Ectodermal cell (in vitro differentiated cells): ENCODE data around the gene IRX1. TPM values are rescaled to one million over a fixed set of nuclear protein-coding genes. Genes with fewer than 3 reads are reported as not detected.
A peak's percentile ranks its signal among the peaks of the same experiment; 100 is the strongest.

Source experiments
- H3K27ac ChIP-seq: 2 replicates; pipeline ENCODE4 v1.7.0; 2013; ENCODE audit warnings: mild to moderate bottlenecking, low read depth, low read length; ENCODE audit not compliant: insufficient read depth, poor library complexity, severe bottlenecking
- H3K27me3 ChIP-seq: 2 replicates; pipeline ENCODE4 v1.7.0; 2013; ENCODE audit warnings: mild to moderate bottlenecking, low read length; ENCODE audit not compliant: insufficient read depth, control insufficient read depth, poor library complexity, severe bottlenecking
- H3K36me3 ChIP-seq: one replicate; pipeline ENCODE4 v1.7.0; 2013; ENCODE audit warnings: low read length; ENCODE audit not compliant: control insufficient read depth, insufficient read depth
- H3K4me1 ChIP-seq: one replicate; pipeline ENCODE4 v1.7.0; 2013; ENCODE audit warnings: low read length; ENCODE audit not compliant: control insufficient read depth, insufficient read depth
- H3K4me3 ChIP-seq: 2 replicates; pipeline ENCODE4 v1.7.0; 2013; ENCODE audit warnings: low read depth, low read length, control low read depth; ENCODE audit not compliant: insufficient read depth
- H3K9me3 ChIP-seq: 2 replicates; pipeline ENCODE4 v1.7.0; 2013; ENCODE audit warnings: mild to moderate bottlenecking, low read length, moderate library complexity; ENCODE audit not compliant: control insufficient read depth
- WGBS, 2 experiments: methylation state at CpG; one replicate each; pipeline ENCODE4 v1.1.7; 2013; ENCODE audit warnings: missing lambda C conversion rate in 2 of 2; 5-methylcytosine and 5-hydroxymethylcytosine counted together
- polyA plus RNA-seq, 4 experiments: library from polyadenylated mRNA; stranded (reverse); fragments of 50-300 nt; gene quantifications; one replicate each; pipeline ENCODE4 v1.2.3, GENCODE V29; 2013

The IRX1 gene
- 132 TPM for polyA plus RNA-seq (2013, experiment 1 of 4)
- 134 TPM for polyA plus RNA-seq (2013, experiment 2 of 4)
- 122 TPM for polyA plus RNA-seq (2013, experiment 3 of 4)
- polyA plus RNA-seq (2013, experiment 4 of 4) = 115 TPM

DNA sequence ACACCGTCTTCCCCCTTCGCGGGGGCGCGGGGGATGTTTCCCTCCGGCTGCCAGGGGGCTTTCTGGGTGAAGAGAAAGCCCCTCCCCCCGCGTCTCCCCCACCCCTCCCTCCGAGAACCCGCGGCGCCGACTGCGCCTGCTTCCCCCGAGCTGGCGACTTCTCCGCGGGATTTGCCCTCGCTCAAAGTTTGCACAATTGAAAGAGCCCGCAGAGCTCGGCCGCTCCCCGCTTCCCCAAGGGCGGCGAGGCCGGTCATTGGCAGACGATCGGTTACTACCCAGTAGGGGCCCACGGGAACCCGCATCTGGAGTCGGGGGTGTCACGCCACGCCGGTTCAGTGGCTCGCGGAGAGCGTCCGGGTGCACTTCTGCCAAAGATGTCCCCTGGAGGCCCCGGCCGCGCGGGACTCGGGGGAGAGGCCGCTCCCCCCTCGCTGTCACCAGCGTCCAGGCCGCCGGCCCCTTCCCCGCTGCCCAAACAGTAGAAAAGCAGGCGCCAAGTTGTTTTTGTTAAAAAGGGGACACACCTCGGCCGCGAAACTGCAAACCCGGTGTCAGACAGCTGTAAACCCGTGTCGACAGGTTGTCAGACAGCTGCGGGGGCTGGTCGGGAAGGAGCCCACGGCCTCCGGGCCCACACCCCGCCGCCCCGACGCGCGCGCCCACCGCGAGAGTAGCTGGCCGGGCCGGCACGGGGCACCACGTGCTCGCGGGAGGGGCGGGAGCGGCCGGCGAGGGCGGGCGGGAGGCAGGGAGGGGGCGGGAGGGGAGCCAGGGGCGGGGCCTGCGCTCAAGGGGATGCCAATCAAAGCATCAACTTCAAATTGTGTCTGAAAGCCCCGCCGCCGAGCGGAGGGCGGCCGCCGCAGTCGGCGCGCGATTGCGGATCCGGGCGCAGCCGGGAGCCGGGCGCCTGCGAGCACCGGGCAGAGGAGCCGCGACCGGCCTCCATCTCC is at the start of gene IRX1:
Gene IRX1, plus strand, starts transcription at position 827 of the 956 bp plus-strand sequence. CDS start 274 bp downstream, outside the sequence.
- no peaks in the 10 kb centered on the region for H3K9me3 ChIP-seq
- H3K36me3 ChIP-seq = peaks cover 4% of the 10 kb centered on the region
- 0% methylated on average over 106 of the region's 106 CpGs for WGBS, 2 experiments
- H3K27me3 ChIP-seq = peaks cover 86% of the 10 kb centered on the region
- peak within 1 kb of the TSS; percentile 6 for H3K27ac ChIP-seq
- H3K4me1 ChIP-seq = peaks cover 14% of the 10 kb centered on the region
- peak within 1 kb of the TSS; percentile 90 for H3K4me3 ChIP-seq

DNA sequence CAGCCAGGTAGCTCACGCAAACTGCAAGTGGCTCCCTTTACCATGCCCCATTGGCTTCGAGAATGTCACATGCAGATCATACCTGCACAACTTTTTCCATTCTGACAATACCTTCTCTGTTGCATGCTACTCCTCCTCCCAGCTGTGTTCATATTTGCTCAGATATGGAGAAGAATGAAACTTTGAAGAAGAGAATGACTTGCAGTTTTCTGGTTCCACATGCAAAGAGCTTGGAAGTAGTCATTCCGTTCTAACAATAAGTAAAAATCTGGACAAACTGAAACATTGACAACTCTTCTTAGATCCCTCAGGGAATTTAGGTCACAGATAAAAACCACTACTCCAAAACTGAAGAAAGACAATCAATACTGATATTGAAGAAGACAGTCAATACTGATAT is 49.6 kb upstream of the IRX1 start:
- WGBS, 2 experiments = 94 to 99% methylated on average over 3 of the region's 3 CpGs
- Histone ChIP-seq H3K27ac (no peak overlapping the region), H3K27me3 (no peaks in the 10 kb centered on the region), H3K36me3 (no peaks in the 10 kb centered on the region), H3K4me1 (no peaks in the 10 kb centered on the region), H3K4me3 (no peak overlapping the region), H3K9me3 (no peaks in the 10 kb centered on the region)

DNA sequence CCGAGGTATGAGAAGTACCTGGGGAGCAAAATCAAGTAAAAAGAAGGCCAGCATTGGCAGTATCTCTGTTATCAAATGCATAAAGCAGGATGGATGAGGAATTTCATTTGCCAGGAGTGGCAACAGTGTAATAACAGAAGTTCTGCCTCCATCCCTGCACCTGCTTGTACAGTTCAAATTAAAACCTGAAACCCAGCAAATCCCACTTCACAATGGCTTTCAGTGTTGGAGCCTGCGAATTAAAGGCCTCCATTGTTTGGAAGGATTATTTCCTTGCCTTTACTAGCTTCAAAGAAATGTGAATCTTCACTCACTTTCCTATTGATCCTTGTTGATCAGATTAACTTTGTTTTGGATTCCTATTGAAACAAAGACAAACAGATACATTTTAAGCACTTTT is 31.5 kb upstream of the IRX1 start:
- Histone ChIP-seq H3K36me3 (no peaks in the 10 kb centered on the region), H3K4me3 (no peak overlapping the region), H3K27ac (peak overlapping the region; percentile 50), H3K4me1 (peaks cover 12% of the 10 kb centered on the region), H3K27me3 (no peaks in the 10 kb centered on the region), H3K9me3 (no peaks in the 10 kb centered on the region)
- 70 to 83% methylated on average over 2 of the region's 2 CpGs for WGBS, 2 experiments

DNA sequence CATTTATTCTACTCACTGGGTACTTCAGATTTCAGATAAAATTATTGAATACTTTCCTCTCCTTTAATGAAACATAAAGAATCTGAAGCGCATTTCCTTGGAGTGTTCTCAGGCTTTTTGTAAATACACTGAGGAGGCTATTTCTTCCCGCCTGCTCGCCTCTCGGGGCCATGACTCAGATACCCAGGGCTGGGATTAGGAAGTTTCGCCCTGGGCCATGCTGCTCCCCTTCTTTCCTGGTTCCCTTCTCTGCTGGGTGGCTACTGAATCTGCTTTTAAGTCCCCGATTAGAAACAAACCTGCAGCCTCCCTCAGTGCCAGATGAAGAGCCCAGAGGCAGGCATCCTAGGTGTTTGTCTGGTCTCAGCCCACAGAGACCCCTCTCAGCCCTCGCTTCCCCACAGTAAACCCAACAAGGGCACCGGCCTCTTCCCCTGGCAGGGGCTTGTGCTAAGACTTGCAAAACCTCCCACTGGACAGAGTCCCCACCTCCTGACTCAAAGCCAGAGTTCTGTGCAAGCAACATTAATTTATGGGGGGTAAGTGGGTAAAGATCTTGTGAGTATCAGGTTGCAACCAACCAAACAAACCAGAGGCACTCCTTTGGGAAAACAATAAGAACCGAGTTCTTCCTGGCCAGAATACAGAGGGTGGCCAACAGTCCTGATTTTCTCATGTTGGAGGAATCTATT is 30.7 kb upstream of the IRX1 start:
- H3K27me3 ChIP-seq = no peaks in the 10 kb centered on the region
- peaks cover 18% of the 10 kb centered on the region for H3K4me1 ChIP-seq
- WGBS, 2 experiments = 67 to 82% methylated on average over 9 of the region's 9 CpGs
- peak overlapping the region; percentile 50 for H3K27ac ChIP-seq
- H3K36me3 ChIP-seq = no peaks in the 10 kb centered on the region
- H3K4me3 ChIP-seq = no peak overlapping the region
- H3K9me3 ChIP-seq = no peaks in the 10 kb centered on the region

DNA sequence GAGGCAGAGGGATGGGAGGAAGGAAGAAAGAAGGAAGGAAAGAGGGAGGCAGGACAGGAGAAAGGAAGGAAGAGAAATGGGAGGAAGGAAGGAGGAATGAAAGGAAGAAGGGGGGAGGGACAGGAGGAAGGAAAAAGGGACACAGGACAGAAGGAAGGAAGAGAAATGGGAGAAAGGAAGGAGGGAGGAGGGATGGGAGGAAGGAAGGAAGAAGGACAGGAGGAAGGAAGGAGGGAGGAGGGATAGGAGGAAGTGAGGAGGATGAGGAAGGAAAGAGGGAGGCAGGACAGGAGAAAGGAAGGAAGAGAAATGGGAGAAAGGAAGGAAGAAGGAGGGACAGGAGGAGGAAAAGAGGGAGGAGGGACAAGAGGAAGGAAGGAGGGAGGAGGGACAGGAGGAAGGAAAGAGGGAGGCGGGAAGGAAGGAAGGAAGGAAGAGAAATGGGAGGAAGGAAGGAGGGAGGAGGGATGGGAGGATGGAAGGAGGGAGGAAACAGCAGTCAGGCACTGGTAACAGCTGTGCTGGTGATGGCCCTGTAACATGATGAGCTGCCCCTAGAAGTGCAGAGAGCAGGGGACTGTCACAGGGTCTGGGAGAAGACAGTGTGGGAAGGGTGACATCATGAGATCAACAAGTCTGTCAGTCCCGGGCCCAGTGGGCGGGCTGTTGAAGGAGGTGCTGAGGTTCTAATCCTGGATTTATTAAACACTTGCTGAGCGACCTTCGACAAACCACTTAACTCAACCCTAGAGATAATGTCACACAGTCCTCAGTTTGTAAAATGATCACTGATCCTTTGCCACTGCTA is 10.7 kb upstream of the IRX1 start:
- no peaks in the 10 kb centered on the region for H3K36me3 ChIP-seq
- H3K27ac ChIP-seq = no peak overlapping the region
- WGBS, 2 experiments = 83 to 91% methylated on average over 5 of the region's 5 CpGs
- H3K27me3 ChIP-seq = peaks cover 42% of the 10 kb centered on the region
- no peaks in the 10 kb centered on the region for H3K4me1 ChIP-seq
- no peak overlapping the region for H3K4me3 ChIP-seq
- H3K9me3 ChIP-seq = no peaks in the 10 kb centered on the region

GRCh38 chr5:3590161-3590966 is 5.3 kb upstream of the IRX1 start:
- Histone ChIP-seq H3K27ac (no peak overlapping the region), H3K4me3 (peak overlapping the region; percentile 49), H3K36me3 (no peaks in the 10 kb centered on the region), H3K9me3 (no peaks in the 10 kb centered on the region), H3K4me1 (peaks cover 14% of the 10 kb centered on the region), H3K27me3 (peaks cover 85% of the 10 kb centered on the region)
- WGBS, 2 experiments = 4 to 5% methylated on average over 51 of the region's 51 CpGs

DNA sequence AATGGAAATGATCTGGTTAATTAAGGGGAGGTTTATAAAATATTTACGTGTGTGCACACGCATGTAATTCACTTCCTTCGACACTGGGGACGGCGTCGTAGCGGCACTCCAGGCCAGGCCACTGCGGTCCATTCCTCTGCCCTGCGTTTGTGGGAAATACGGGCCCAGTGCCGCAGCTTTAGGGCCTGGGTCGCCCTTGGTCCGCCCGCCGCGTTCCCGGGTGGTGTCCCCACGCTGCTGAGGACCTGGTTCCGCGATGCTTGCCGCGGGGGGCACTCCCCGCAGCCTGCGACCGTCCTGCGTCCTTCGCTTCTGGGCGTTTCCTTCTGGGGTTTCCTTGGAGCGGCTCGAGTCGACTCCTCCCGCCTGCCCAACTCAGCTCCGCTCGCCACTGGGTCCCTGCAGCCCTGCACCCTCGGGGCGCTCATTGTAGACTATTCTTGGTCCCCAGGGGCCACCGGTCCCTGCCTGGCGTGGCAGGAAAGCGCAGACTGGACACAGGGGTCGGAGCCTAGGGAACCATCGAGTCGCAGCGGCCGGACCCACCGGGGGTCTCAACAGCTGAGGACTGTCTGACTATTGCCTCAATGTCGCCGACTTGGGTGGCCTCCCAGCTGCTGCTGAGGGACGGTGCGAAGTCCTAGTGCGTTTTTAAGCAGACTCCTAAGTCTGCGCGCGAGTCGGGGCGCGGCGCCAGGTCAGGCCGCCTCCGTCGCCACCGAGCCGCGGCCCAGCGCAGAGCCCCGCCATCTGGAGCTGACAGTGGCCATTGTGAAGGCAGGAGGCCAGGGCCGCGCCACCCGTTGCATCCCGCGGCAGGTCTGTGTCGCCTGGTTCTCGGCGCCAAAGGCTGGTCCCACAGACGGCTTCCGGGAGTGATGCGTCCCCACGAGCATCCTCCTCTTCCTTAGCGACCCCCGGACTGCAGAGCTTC is 4.4 kb upstream of the IRX1 start:
- peak overlapping the region; percentile 49 for H3K4me3 ChIP-seq
- peaks cover 14% of the 10 kb centered on the region for H3K4me1 ChIP-seq
- H3K27ac ChIP-seq = no peak overlapping the region
- H3K27me3 ChIP-seq = peaks cover 83% of the 10 kb centered on the region
- H3K36me3 ChIP-seq = no peaks in the 10 kb centered on the region
- no peaks in the 10 kb centered on the region for H3K9me3 ChIP-seq
- WGBS, 2 experiments = 2% methylated on average over 78 to 79 of the region's 79 CpGs

GRCh38 chr5:3592298-3592697 is 3.3 kb upstream of the IRX1 start:
- peaks cover 14% of the 10 kb centered on the region for H3K4me1 ChIP-seq
- H3K27ac ChIP-seq = no peak overlapping the region
- peaks cover 86% of the 10 kb centered on the region for H3K27me3 ChIP-seq
- H3K36me3 ChIP-seq = no peaks in the 10 kb centered on the region
- no peak overlapping the region for H3K4me3 ChIP-seq
- H3K9me3 ChIP-seq = no peaks in the 10 kb centered on the region
- 7% methylated on average over 22 of the region's 22 CpGs for WGBS, 2 experiments
